Gastroesophageal sphincter (tissue), 3 donors: Measurements from ENCODE around the gene CPT1B.

ENCODE experiments used
- EP300 ChIP-seq: sonication (generic); formaldehyde crosslinking; IDR thresholded peaks from one replicate; pipeline ENCODE4 v1.6.1; 2017; ENCODE audit warnings: antibody characterized with exemption, mild to moderate bottlenecking
- POLR2A ChIP-seq, 2 donors: fragments of 450-650 bp; IDR thresholded peaks; one replicate each; pipeline ENCODE4 v1.6.1; 2017; ENCODE audit warnings: antibody characterized with exemption in 2 of 2, mild to moderate bottlenecking in 2 of 2, moderate library complexity in 1 of 2
- TF ChIP-seq, protein P1 (sequence below), 4 experiments: fragments of 200-600 bp in 2 of 4; fragments of 450-650 bp in 2 of 4; sonication (generic) in 1 of 4; IDR thresholded peaks; one replicate each; pipeline ENCODE4 v1.5.1; 2017 to 2019; ENCODE audit warnings: antibody characterized with exemption in 4 of 4, mild to moderate bottlenecking in 2 of 4, moderate library complexity in 2 of 4

DNA sequence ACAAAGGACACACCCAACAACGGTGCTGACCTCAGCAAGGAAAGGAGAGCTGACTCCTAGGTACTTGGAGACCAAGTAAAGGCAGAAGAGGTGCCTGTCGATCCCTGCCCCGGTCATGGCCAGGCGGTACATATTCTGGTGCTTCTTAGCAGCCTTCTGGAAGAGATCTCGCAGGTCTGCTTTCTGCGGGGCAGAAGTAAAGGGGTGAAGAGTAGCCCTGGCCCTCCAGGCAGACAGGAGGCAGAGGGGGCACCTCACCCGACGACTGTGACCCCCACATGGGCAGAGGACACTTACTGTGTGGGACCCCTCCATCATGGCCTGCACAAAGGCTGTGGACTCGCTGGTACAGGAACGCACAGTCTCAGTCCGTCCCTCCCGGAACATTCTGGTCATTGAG is 7.4 kb downstream of the CPT1B start:
- TF ChIP-seq POLR2A (IDR thresholded peaks at IDR 0.05) (no peak), EP300 (no peak)
- TF ChIP-seq, protein P1, sequence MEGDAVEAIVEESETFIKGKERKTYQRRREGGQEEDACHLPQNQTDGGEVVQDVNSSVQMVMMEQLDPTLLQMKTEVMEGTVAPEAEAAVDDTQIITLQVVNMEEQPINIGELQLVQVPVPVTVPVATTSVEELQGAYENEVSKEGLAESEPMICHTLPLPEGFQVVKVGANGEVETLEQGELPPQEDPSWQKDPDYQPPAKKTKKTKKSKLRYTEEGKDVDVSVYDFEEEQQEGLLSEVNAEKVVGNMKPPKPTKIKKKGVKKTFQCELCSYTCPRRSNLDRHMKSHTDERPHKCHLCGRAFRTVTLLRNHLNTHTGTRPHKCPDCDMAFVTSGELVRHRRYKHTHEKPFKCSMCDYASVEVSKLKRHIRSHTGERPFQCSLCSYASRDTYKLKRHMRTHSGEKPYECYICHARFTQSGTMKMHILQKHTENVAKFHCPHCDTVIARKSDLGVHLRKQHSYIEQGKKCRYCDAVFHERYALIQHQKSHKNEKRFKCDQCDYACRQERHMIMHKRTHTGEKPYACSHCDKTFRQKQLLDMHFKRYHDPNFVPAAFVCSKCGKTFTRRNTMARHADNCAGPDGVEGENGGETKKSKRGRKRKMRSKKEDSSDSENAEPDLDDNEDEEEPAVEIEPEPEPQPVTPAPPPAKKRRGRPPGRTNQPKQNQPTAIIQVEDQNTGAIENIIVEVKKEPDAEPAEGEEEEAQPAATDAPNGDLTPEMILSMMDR (IDR thresholded peaks at IDR 0.05), result no peak
